HepG2 (cell line): ENCODE data around the gene CARS1. TPM values are rescaled to one million over a fixed set of nuclear protein-coding genes. Genes with fewer than 3 reads are reported as not detected.
A peak's percentile ranks its signal among the peaks of the same experiment; 100 is the strongest.

Source experiments
- ATAC-seq: fragments of 200-7000 bp; cut with Tn5 transposase; 3 replicates; pipeline ENCODE4 v1.9.1; 2020; ENCODE audit warnings: mild to moderate bottlenecking, moderate library complexity
- BruUV-seq: library from RNA; stranded (reverse); fragments of 400-500 nt; replicated peaks from 2 replicates; lab custom pipeline; 2021; lab: Mats Ljungman, UMichigan
- CTCF ChIA-PET: fragments of 300-600 bp; formaldehyde crosslinking; extraction: SDS; loops from one replicate; lab custom pipeline; 2021; ENCODE audit warnings: low total read pairs, inconsistent platforms, low intra/inter-chr PET ratio; lab: Yijun Ruan, JAX
- POLR2A ChIA-PET: fragments of 350-600 bp; sonication (Branson Sonifier 250); formaldehyde crosslinking; loops from one replicate; lab custom pipeline; 2020; ENCODE audit warnings: antibody characterized with exemption, inconsistent platforms; lab: Yijun Ruan, JAX
- DNase-seq: peaks from one replicate; pipeline ENCODE4 v3.0.0-alpha.2; 2015; ENCODE audit warnings: low spot score
- FAIRE-seq: peaks from 3 replicates; lab custom pipeline; 2011; peaks lifted over from hg19 to GRCh38; lab: Jason Lieb, UNC
- H2AFZ ChIP-seq: one replicate; pipeline ENCODE4 v1.6.1; 2011; ENCODE audit warnings: low read length, inconsistent platforms
- H3K27ac ChIP-seq: fragments of 300-600 bp; 3 replicates; pipeline ENCODE4 v1.8.0; 2011; ENCODE audit warnings: mixed run types, mild to moderate bottlenecking, mixed read lengths, low read length, inconsistent platforms; ENCODE audit not compliant: insufficient read depth; ENCODE audit errors: extremely low read length
- H3K27me3 ChIP-seq, 2 experiments: fragments of 200-600 bp in 1 of 2; 2 replicates in 1 of 2; 3 replicates in 1 of 2; pipeline versions ENCODE4 v1.6.0 to v1.8.0; 2011; ENCODE audit warnings: low read length in 2 of 2, mild to moderate bottlenecking in 2 of 2, moderate library complexity in 2 of 2, inconsistent platforms in 1 of 2; ENCODE audit not compliant: insufficient read depth in 2 of 2, control insufficient read depth in 1 of 2
- H3K36me3 ChIP-seq, 2 experiments: fragments of 200-600 bp in 1 of 2; replicated peaks in 1 of 2; 2 replicates in 1 of 2; 3 replicates in 1 of 2; pipeline versions ENCODE4 v1.5.1 to v1.8.0; 2011; ENCODE audit warnings: low read length in 2 of 2, inconsistent platforms in 1 of 2; ENCODE audit not compliant: insufficient read depth in 2 of 2, control insufficient read depth in 1 of 2
- H3K4me1 ChIP-seq: 2 replicates; pipeline ENCODE4 v1.5.1; 2012; ENCODE audit warnings: low read length, inconsistent platforms; ENCODE audit not compliant: insufficient read depth
- H3K4me2 ChIP-seq: 2 replicates; pipeline ENCODE4 v1.6.0; 2011; ENCODE audit warnings: low read depth, low read length, inconsistent platforms
- H3K4me3 ChIP-seq, 3 experiments: fragments of 200-600 bp in 1 of 3; sonication (generic), shearing (Covaris generic) in 1 of 3; replicated peaks in 1 of 3; 2 replicates each; pipeline ENCODE4 v1.5.1; 2011 to 2016; ENCODE audit warnings: low read length in 3 of 3, inconsistent platforms in 2 of 3, low read depth in 2 of 3, mild to moderate bottlenecking in 2 of 3, control low read depth in 1 of 3, mixed read lengths in 1 of 3; ENCODE audit not compliant: insufficient read depth in 1 of 3
- H3K79me2 ChIP-seq: one replicate; pipeline ENCODE4 v1.6.1; 2011; ENCODE audit warnings: low read length, inconsistent platforms; ENCODE audit not compliant: insufficient read depth
- H3K9ac ChIP-seq: 2 replicates; pipeline ENCODE4 v1.6.0; 2011; ENCODE audit warnings: mild to moderate bottlenecking, low read depth, low read length, inconsistent platforms; ENCODE audit not compliant: insufficient read depth
- H3K9me3 ChIP-seq: 2 replicates; pipeline ENCODE4 v1.5.1; 2012; ENCODE audit warnings: mild to moderate bottlenecking, low read length
- H4K20me1 ChIP-seq: 2 replicates; pipeline ENCODE4 v1.6.0; 2011; ENCODE audit warnings: inconsistent platforms, mild to moderate bottlenecking, low read length, moderate library complexity; ENCODE audit not compliant: insufficient read depth
- HMGXB3 ChIP-seq: sonication (generic); formaldehyde crosslinking; IDR thresholded peaks from 2 replicates; pipeline ENCODE4 v1.4.0; 2020; ENCODE audit warnings: missing genetic modification reagents, borderline replicate concordance
- IKZF1 ChIP-seq: fragments of 450-650 bp; IDR thresholded peaks from 2 replicates; pipeline ENCODE4 v1.7.1; 2016
- ZBTB42 ChIP-seq: sonication (generic); formaldehyde crosslinking; IDR thresholded peaks from 2 replicates; pipeline ENCODE4 v1.5.0; 2020; ENCODE audit warnings: mild to moderate bottlenecking, missing genetic modification reagents
- ZFP36L1 ChIP-seq: sonication (generic); formaldehyde crosslinking; IDR thresholded peaks from 2 replicates; pipeline ENCODE4 v1.8.0; 2022; ENCODE audit warnings: mild to moderate bottlenecking, missing genetic modification reagents, moderate library complexity
- ZFP41 ChIP-seq: sonication (generic); formaldehyde crosslinking; IDR thresholded peaks from 2 replicates; pipeline ENCODE4 v1.4.0; 2020; ENCODE audit warnings: mild to moderate bottlenecking, missing genetic modification reagents, borderline replicate concordance
- ZNF263 ChIP-seq: sonication (generic); formaldehyde crosslinking; IDR thresholded peaks from 2 replicates; pipeline ENCODE4 v1.4.0; 2020; ENCODE audit warnings: missing genetic modification reagents
- ZNF44 ChIP-seq: sonication (generic); formaldehyde crosslinking; IDR thresholded peaks from 2 replicates; pipeline ENCODE4 v1.5.1; 2020; ENCODE audit warnings: mild to moderate bottlenecking, missing genetic modification reagents
- ZNF766 ChIP-seq: sonication (generic); formaldehyde crosslinking; IDR thresholded peaks from 2 replicates; pipeline ENCODE4 v1.5.0; 2020; ENCODE audit warnings: missing genetic modification reagents, borderline replicate concordance
- WGBS: methylation state at CpG from one replicate; pipeline ENCODE4 v1.1.6; 2017; ENCODE audit warnings: low lambda C conversion rate; 5-methylcytosine and 5-hydroxymethylcytosine counted together
- in situ Hi-C: cut with HindIII; loops from 2 replicates; pipeline ENCODE4 v1.10.0; 2017; ENCODE audit warnings: low pct_unique_long_range_greater_than_20kb; ENCODE audit not compliant: extremely low pct_ligation_motif_present
- intact Hi-C: fragments of 100-400 bp; cut with micrococcal nuclease; formaldehyde crosslinking; loops from one replicate; pipeline ENCODE4 v1.10.0; 2022; ENCODE audit not compliant: unreplicated experiment
- polyA plus RNA-seq, 8 experiments: library from polyadenylated mRNA; depleted of rRNA in 3 of 8; stranded (reverse) in 7 of 8; unstranded in 1 of 8; fragments of >200 nt; fragmentation: Illumina TruSeq in 4 of 8; extraction: Trizol in 4 of 8; gene quantifications; 2 replicates each; pipeline versions ENCODE4 v1.2.1 to v1.2.3, GENCODE V29; 2011 to 2016; ENCODE audit warnings: low read depth in 4 of 8, missing spikeins in 1 of 8, mixed read lengths in 1 of 8; ENCODE audit not compliant: insufficient read depth in 1 of 8
- total RNA-seq, 5 experiments: library from RNA; depleted of rRNA; stranded (reverse); fragments of >200 nt; fragmentation: Illumina TruSeq; extraction: Trizol; gene quantifications; 2 replicates each; pipeline ENCODE4 v1.2.3, GENCODE V29; 2016; ENCODE audit warnings: low read depth in 1 of 5
- TF ChIP-seq, protein P1 (sequence below): sonication (generic); formaldehyde crosslinking; IDR thresholded peaks from 2 replicates; pipeline ENCODE4 v1.5.0; 2020; ENCODE audit warnings: mild to moderate bottlenecking, missing genetic modification reagents, borderline replicate concordance

The CARS1 gene
- total and polyA plus RNA-seq, 2 of the 13 experiments (the other 11 are each of a cell fraction or from before 2014, with no cell fraction given), result 33.8 to 47.0 TPM

DNA sequence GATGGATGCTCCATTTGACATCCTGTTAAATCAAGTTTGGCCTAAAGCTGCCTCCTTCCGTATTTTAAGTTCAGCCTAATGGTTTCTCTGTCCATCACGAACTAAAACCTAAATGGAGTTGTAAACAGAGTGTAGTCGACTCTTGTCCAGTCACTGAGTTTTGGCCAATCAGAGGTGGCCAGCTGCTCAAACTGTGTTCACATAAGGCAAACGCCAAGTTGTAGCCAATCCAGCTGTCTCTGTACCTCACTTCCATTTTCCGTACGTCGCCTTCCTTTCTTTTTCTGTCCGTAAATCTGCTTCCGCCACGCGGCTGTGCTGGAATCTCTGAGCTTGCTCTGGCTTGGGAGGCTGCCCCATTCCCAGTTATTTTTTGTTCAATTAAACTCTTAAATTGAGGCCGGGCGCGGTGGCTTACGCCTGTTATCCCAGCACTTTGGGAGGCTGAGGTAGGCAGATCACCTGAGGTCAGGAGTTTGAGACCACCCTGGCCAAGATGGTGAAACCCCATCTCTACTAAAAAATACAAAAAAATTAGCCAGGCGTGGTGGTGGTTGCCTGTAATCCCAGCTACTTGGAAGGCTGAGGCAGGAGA is 20.7 kb upstream of the CARS1 start (continued):
- TF ChIP-seq, protein P1, sequence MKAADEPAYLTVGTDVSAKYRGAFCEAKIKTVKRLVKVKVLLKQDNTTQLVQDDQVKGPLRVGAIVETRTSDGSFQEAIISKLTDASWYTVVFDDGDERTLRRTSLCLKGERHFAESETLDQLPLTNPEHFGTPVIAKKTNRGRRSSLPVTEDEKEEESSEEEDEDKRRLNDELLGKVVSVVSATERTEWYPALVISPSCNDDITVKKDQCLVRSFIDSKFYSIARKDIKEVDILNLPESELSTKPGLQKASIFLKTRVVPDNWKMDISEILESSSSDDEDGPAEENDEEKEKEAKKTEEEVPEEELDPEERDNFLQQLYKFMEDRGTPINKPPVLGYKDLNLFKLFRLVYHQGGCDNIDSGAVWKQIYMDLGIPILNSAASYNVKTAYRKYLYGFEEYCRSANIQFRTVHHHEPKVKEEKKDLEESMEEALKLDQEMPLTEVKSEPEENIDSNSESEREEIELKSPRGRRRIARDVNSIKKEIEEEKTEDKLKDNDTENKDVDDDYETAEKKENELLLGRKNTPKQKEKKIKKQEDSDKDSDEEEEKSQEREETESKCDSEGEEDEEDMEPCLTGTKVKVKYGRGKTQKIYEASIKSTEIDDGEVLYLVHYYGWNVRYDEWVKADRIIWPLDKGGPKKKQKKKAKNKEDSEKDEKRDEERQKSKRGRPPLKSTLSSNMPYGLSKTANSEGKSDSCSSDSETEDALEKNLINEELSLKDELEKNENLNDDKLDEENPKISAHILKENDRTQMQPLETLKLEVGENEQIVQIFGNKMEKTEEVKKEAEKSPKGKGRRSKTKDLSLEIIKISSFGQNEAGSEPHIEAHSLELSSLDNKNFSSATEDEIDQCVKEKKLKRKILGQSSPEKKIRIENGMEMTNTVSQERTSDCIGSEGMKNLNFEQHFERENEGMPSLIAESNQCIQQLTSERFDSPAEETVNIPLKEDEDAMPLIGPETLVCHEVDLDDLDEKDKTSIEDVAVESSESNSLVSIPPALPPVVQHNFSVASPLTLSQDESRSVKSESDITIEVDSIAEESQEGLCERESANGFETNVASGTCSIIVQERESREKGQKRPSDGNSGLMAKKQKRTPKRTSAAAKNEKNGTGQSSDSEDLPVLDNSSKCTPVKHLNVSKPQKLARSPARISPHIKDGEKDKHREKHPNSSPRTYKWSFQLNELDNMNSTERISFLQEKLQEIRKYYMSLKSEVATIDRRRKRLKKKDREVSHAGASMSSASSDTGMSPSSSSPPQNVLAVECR (CRISPR knock-in tag), result no peak

- POLR2A ChIA-PET, result interaction anchor here (0.7 kb wide), 1 partner anchor 402 kb away, joined by 3 read pairs; no protein-coding TSS in a partner anchor
- Histone ChIP-seq H3K9me3 (no peaks in the 10 kb centered on the region), H3K27ac (no peak overlapping the region), H3K36me3 (no peaks in the 10 kb centered on the region), H3K79me2 (no peaks in the 10 kb centered on the region), H3K9ac (no peak overlapping the region), H2AFZ (no peak overlapping the region), H3K4me1 (peaks cover 10% of the 10 kb centered on the region), H3K27me3 (peaks cover 0 to 12% of the 10 kb centered on the region in 2 experiments; a peak in 3 of 5 replicates), H3K4me2 (peak overlapping the region; percentile 15; the same call in 1 of the 2 replicates), H3K4me3 (no peak overlapping the region), H4K20me1 (no peaks in the 10 kb centered on the region)
- FAIRE-seq, result no peak
- no TSS peak for BruUV-seq
- WGBS, result 5% methylated on average over 6 of the region's 11 CpGs
- in situ Hi-C loops (no loop called here), intact Hi-C loops (no loop called here)
- CTCF ChIA-PET, result no interaction called here
- TF ChIP-seq ZBTB42 (CRISPR knock-in tag) (no peak), ZFP41 (no peak), IKZF1 (no peak), ZFP36L1 (CRISPR knock-in tag) (no peak), ZNF766 (CRISPR knock-in tag) (no peak), HMGXB3 (no peak), ZNF44 (CRISPR knock-in tag) (no peak), ZNF263 (CRISPR knock-in tag) (peak; percentile 88)
- DNase-seq, result peak; percentile 21
- ATAC-seq, result peak; percentile 87
These were observed 20.1 kb upstream of the CARS1 start for GRCh38 chr11:3077189-3077836.
